Caco-2 (cell line): Measurements from ENCODE around the gene PAX7. TPM values are rescaled to one million over a fixed set of nuclear protein-coding genes. Genes with fewer than 3 reads are reported as not detected.

Source experiments
- BruUV-seq: library from RNA; stranded (reverse); fragments of 400-500 nt; replicated peaks from 2 replicates; lab custom pipeline; 2021; lab: Mats Ljungman, UMichigan
- CTCF ChIA-PET: fragments of 300-600 bp; sonication (Branson Sonifier 250); formaldehyde crosslinking; loops from one replicate; lab custom pipeline; 2022; ENCODE audit warnings: antibody characterized with exemption; lab: Charles Lee
- POLR2A ChIA-PET: fragments of 300-600 bp; sonication (Branson Sonifier 250); formaldehyde crosslinking; loops from one replicate; lab custom pipeline; 2022; ENCODE audit warnings: antibody characterized with exemption; lab: Charles Lee
- DNase-seq, 2 experiments: peaks; one replicate each; pipeline versions ENCODE4 v3.0.0 to v3.0.0-alpha.2; 2020 to 2022
- H3K27me3 ChIP-seq: replicated peaks from 2 replicates; pipeline ENCODE4 v1.6.0; 2011; ENCODE audit warnings: low read length; ENCODE audit not compliant: control insufficient read depth, insufficient read depth
- H3K36me3 ChIP-seq: 2 replicates; pipeline ENCODE4 v1.5.1; 2011; ENCODE audit warnings: low read length; ENCODE audit not compliant: control insufficient read depth, insufficient read depth
- H3K4me1 ChIP-seq: fragments of 250-450 bp; sonication (Bioruptor Pico); 2 replicates; pipeline ENCODE4 v1.5.1; 2020; ENCODE audit warnings: mild to moderate bottlenecking
- H3K4me3 ChIP-seq: 2 replicates; pipeline ENCODE4 v1.5.1; 2011; ENCODE audit warnings: low read depth, mild to moderate bottlenecking, control low read depth, low read length
- H3K9me3 ChIP-seq: fragments of 250-450 bp; sonication (Bioruptor Pico); 2 replicates; pipeline ENCODE4 v1.5.1; 2020; ENCODE audit warnings: mild to moderate bottlenecking, moderate library complexity
- H3K27ac Mint-ChIP-seq: one replicate; pipeline ENCODE4 v1.8.0; 2022; ENCODE audit warnings: mixed read lengths; ENCODE audit not compliant: unreplicated experiment
- H3K27me3 Mint-ChIP-seq: one replicate; pipeline ENCODE4 v1.8.0; 2022; ENCODE audit warnings: mixed read lengths; ENCODE audit not compliant: insufficient read depth, unreplicated experiment
- H3K36me3 Mint-ChIP-seq: one replicate; pipeline ENCODE4 v1.8.0; 2022; ENCODE audit warnings: mild to moderate bottlenecking, mixed read lengths; ENCODE audit not compliant: insufficient read depth, unreplicated experiment
- H3K4me1 Mint-ChIP-seq: one replicate; pipeline ENCODE4 v1.8.0; 2022; ENCODE audit warnings: low read depth, mixed read lengths; ENCODE audit not compliant: unreplicated experiment
- H3K4me3 Mint-ChIP-seq: one replicate; pipeline ENCODE4 v1.8.0; 2022; ENCODE audit warnings: mild to moderate bottlenecking, moderate library complexity, mixed read lengths; ENCODE audit not compliant: unreplicated experiment
- H3K9me3 Mint-ChIP-seq: one replicate; pipeline ENCODE4 v1.8.0; 2022; ENCODE audit warnings: mixed read lengths; ENCODE audit not compliant: unreplicated experiment
- intact Hi-C: fragments of 100-400 bp; cut with micrococcal nuclease; formaldehyde crosslinking; loops from one replicate; pipeline ENCODE4 v1.10.0; 2022; ENCODE audit not compliant: unreplicated experiment
- total RNA-seq: library from RNA; stranded (reverse); gene quantifications from 2 replicates; pipeline ENCODE4 v1.2.3, GENCODE V29; 2022
- TF ChIP-seq, protein P1 (sequence below), 2 experiments: fragments of 200-600 bp in 1 of 2; IDR thresholded peaks; 1 replicate in 1 of 2; 2 replicates in 1 of 2; pipeline versions ENCODE4 v1.5.1 to v1.8.0; 2011 to 2022; ENCODE audit warnings: antibody characterized with exemption in 1 of 2, control low read depth in 1 of 2, inconsistent platforms in 1 of 2, low read depth in 1 of 2, low read length in 1 of 2, mild to moderate bottlenecking in 1 of 2, moderate library complexity in 1 of 2; ENCODE audit not compliant: insufficient read depth in 1 of 2, severe bottlenecking in 1 of 2, unreplicated experiment in 1 of 2

Gene PAX7
- total RNA-seq, 1 experiment from 2014 or later = 0.18 TPM

- H3K27me3 ChIP-seq = no peaks in the 10 kb centered on the region
- no peaks in the 10 kb centered on the region for H3K4me1 ChIP-seq
- peaks cover 7% of the 10 kb centered on the region for H3K4me1 Mint-ChIP-seq
- no peak overlapping the region for H3K4me3 ChIP-seq
- no peaks in the 10 kb centered on the region for H3K9me3 Mint-ChIP-seq
- ChIA-PET POLR2A (no interaction called here), CTCF (no interaction called here)
- no peak overlapping the region for H3K4me3 Mint-ChIP-seq
- H3K27ac Mint-ChIP-seq = no peak overlapping the region
- H3K36me3 ChIP-seq = no peaks in the 10 kb centered on the region
- intact Hi-C loops = no loop called here
- TF ChIP-seq, protein P1, sequence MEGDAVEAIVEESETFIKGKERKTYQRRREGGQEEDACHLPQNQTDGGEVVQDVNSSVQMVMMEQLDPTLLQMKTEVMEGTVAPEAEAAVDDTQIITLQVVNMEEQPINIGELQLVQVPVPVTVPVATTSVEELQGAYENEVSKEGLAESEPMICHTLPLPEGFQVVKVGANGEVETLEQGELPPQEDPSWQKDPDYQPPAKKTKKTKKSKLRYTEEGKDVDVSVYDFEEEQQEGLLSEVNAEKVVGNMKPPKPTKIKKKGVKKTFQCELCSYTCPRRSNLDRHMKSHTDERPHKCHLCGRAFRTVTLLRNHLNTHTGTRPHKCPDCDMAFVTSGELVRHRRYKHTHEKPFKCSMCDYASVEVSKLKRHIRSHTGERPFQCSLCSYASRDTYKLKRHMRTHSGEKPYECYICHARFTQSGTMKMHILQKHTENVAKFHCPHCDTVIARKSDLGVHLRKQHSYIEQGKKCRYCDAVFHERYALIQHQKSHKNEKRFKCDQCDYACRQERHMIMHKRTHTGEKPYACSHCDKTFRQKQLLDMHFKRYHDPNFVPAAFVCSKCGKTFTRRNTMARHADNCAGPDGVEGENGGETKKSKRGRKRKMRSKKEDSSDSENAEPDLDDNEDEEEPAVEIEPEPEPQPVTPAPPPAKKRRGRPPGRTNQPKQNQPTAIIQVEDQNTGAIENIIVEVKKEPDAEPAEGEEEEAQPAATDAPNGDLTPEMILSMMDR (IDR thresholded peaks at IDR 0.05; ENCODE audit: insufficient read depth in 1 of 2, low read depth in 1 of 2, low read length in 1 of 2, severe bottlenecking in 1 of 2, unreplicated experiment in 1 of 2) = no peak
- H3K36me3 Mint-ChIP-seq = no peaks in the 10 kb centered on the region
- no peaks in the 10 kb centered on the region for H3K9me3 ChIP-seq
- no peak for DNase-seq
- no TSS peak for BruUV-seq
- H3K27me3 Mint-ChIP-seq = peaks cover 38% of the 10 kb centered on the region
Measured at GRCh38 chr1:18716785-18717678, 86.4 kb downstream of the PAX7 start.

DNA sequence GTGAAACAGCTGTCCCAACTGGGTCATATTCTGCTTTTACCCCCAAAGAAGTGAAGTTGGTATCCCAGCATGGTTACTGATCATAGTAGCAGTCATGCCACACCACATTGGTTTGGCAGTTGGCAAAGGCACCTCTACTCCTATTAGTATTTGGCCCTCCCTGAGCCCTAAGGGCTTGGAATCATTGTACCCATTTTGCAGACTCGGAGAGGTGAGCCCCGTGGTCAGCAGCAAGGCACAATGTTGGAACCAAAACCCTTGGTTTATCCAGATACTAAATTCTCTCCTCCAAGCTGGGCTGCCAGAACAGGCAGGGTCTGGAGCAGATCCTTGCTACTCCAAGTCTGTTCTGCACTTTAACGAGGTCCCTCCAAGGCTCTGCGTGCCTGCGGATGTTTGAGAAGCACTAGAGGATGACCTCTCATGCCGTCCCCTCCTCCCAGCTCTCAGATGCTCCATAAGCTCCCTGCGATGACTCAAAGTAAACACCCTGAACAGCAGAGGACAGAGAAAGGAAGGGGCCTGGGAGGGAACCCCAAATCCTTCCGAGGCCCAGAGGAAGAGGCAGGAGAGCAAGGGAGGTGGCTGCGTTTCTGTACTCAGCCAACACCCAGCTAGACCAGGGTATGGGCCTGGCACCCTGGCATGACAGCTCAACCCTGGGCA, 89.3 kb downstream of the PAX7 start:
- POLR2A ChIA-PET = no interaction called here

GRCh38 chr1:18721041-18721440, 90.4 kb downstream of the PAX7 start:
- Mint-ChIP-seq H3K27ac (no peak overlapping the region), H3K4me1 (peaks cover 7% of the 10 kb centered on the region), H3K36me3 (no peaks in the 10 kb centered on the region), H3K9me3 (no peaks in the 10 kb centered on the region), H3K27me3 (peaks cover 42% of the 10 kb centered on the region), H3K4me3 (no peak overlapping the region)
- DNase-seq = no peak
- Histone ChIP-seq H3K36me3 (no peaks in the 10 kb centered on the region), H3K4me3 (no peak overlapping the region), H3K27me3 (no peaks in the 10 kb centered on the region), H3K9me3 (no peaks in the 10 kb centered on the region), H3K4me1 (no peaks in the 10 kb centered on the region)
- POLR2A ChIA-PET = no interaction called here
- TF ChIP-seq, protein P1 (IDR thresholded peaks at IDR 0.05; ENCODE audit: insufficient read depth in 1 of 2, low read depth in 1 of 2, low read length in 1 of 2, severe bottlenecking in 1 of 2, unreplicated experiment in 1 of 2) = no peak
- intact Hi-C loops = no loop called here
- CTCF ChIA-PET = no interaction called here
- BruUV-seq = no TSS peak

More for the DNA sequence above, 89.3 kb downstream of the PAX7 start:
- BruUV-seq = no TSS peak
- Histone ChIP-seq H3K9me3 (no peaks in the 10 kb centered on the region), H3K36me3 (no peaks in the 10 kb centered on the region), H3K4me3 (no peak overlapping the region), H3K27me3 (no peaks in the 10 kb centered on the region), H3K4me1 (no peaks in the 10 kb centered on the region)
- TF ChIP-seq, protein P1 (IDR thresholded peaks at IDR 0.05; ENCODE audit: insufficient read depth in 1 of 2, low read depth in 1 of 2, low read length in 1 of 2, severe bottlenecking in 1 of 2, unreplicated experiment in 1 of 2) = no peak
- Mint-ChIP-seq H3K27ac (no peak overlapping the region), H3K27me3 (peaks cover 43% of the 10 kb centered on the region), H3K36me3 (no peaks in the 10 kb centered on the region), H3K9me3 (no peaks in the 10 kb centered on the region), H3K4me3 (no peak overlapping the region), H3K4me1 (peaks cover 7% of the 10 kb centered on the region)
- no peak for DNase-seq
- CTCF ChIA-PET = no interaction called here
- intact Hi-C loops = no loop called here
